ENCODE results near the gene TMIE.

TMIE gene

DNA sequence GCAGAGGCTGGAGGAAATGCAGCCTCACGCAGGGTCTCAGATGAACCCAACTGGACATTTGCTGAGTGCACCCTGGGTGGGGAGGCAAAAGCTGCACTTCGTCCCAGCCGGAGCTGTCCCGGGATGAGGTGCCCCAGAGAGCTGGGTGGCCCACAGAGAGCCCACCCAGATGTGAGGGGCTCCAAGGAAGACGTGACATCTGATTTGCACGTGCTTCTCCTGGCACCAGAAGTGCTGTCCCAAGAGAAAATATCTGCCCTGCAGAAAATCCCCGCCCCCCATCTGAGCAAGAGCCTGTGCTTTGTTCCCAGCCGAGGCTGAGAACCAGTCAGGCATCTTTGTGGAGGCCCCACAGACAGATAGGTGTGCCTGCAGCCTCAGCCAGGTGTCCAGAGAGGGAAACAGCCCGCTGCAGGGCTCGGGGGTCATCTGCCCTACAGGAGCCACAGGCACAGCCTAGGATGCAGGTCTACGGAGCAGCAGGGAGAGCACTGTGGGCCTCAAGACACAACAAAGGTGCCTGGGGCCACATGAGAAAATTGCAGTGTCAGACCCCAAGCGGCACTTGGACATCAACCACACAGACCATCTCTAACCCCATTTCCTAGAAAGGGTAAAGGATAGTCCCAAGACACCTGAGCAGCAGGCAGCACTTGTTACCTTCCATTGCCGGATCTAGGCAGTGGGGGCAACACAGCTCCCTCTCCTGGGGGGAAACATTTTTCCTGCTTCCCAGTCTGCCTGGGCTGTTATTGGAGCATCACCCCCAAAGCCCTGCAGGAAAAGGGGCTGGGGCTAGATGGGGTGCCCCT lies 5.8 kb downstream of the TMIE start:
- in situ Hi-C loops (cut with MboI; ENCODE audit: low sequenced_read_pairs), result loop anchor here (25.0 kb wide), 1 partner anchor 180 kb away; the partner anchor contains the start of gene PTH1R

DNA sequence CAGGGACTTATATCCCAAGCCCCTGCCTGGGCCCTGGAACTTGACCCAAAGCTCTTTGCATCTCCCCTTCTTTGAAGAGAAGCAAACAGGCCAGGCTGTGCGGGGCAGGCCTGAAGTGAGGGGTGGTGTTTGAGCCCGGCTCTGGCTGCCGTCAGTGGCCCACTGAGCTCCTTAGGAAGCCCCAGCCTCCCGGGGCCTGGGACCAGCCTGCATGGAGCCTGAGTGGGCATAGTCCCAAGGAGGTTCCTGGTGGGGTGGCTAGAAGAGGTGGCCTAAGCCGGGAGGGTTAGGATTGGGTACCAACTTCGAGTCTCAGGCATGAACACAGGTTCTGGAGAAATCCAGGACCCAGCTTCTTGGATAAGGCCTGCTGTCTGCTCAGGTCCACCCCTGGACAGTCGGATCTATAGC lies 6.4 kb downstream of the TMIE start:
- in situ Hi-C loops (cut with MboI; ENCODE audit: low sequenced_read_pairs), result loop anchor here (25.0 kb wide), 1 partner anchor 180 kb away; the partner anchor contains the start of gene PTH1R

DNA sequence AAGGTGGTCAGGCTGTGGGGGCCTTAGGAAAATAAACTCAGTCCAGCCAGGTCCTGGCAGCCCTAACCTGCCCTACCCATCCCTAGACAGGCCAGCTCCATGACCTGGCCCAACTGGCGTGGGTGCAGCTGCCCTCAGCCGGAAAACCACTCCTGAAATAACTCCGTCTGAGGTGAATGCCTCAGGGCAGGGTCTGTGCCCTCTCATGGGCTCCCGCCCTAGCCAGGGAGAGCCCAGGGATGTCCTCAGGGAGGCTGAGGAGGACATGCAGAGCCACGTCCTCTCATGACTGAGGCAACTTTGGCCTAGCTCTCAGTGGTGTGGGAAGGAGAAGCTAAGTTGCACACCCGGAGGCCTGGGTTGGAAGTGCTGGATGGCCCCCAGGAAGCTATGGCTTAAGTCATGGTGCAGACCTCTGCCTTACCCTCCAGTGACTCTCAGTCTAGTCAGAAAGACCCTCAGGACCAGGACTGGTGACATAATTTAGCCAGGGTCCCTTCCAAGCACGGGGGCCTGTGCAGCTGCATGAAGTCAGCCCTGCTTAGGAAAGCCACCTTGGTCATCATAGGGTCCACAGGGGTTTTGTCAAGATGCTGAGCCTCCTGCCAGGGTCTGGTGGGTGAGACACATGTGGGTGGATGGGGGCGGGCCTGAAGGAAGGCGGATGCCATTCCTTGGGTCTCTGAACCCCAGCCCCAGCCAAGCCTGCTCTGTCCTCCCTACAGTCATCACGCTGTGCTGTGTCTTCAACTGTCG lies 7.4 kb downstream of the TMIE start:
- in situ Hi-C loops (cut with MboI; ENCODE audit: low sequenced_read_pairs), result loop anchor here (25.0 kb wide), 1 partner anchor 179 kb away; the partner anchor contains the start of gene PTH1R

DNA sequence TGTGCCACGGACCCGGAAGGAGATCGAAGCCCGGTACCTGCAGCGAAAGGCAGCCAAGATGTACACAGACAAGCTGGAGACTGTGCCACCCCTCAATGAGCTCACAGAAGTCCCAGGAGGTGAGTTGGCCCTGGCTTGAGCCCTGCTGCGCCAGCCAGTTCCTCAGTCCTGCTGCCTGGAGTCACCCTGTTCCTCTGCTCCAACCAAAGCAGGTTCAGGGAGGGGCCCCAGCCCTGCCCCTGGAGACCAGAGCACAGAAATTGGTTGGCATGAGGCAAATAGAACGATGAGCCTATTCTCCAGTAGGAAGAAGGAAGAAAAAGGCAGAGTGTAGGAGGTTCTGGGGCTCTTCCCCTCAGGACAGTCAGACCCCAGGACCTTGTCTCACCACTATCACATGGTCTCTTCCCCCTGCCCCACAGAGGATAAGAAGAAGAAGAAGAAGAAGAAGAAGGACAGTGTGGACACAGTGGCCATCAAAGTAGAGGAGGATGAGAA lies 8.0 kb downstream of the TMIE start:
- in situ Hi-C loops (cut with MboI; ENCODE audit: low sequenced_read_pairs), result loop anchor here (25.0 kb wide), 1 partner anchor 178 kb away; the partner anchor contains the start of gene PTH1R

DNA sequence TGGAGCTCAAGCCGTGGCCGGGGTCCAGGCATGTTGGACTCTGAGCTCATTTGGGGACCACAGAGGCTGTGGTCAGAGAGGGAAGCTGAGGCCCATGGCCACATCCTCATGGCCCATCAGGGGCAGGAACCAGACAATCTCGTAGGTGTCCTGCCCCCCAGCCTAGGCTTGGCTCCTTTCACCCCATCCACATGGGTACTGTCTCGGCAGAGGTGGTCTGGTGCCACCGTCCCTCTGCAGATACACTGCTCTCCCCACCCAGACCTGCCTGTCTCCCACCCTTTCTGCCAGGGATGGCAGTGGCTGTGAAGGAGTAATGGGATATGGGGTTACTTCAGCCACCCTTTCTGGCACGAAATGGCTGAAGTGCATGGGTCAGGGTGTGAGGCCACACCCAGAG lies 8.5 kb downstream of the TMIE start:
- in situ Hi-C loops (cut with MboI; ENCODE audit: low sequenced_read_pairs), result loop anchor here (25.0 kb wide), 1 partner anchor 178 kb away; the partner anchor contains the start of gene PTH1R

DNA sequence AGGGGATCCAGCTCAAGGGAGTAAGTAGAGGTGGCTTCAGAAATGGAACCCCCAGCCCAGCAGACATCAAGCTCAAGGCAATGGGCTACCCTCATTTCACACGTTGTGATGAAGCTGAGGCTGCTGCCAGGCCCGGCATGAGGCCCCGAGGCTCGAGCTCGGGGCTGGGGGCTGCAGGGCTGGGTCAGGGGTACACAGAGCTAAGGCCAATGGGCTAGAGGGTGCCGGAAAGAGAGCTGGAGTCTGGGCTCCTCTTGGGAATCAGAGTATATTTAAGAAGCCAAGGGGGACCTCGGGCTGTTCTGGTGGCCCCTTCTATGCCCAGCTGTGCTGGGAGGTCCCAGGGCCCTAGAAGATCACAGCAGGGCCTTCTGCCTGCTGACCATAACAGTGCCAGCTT lies 9.0 kb downstream of the TMIE start:
- in situ Hi-C loops (cut with MboI; ENCODE audit: low sequenced_read_pairs), result loop anchor here (25.0 kb wide), 1 partner anchor 177 kb away; the partner anchor contains the start of gene PTH1R

DNA sequence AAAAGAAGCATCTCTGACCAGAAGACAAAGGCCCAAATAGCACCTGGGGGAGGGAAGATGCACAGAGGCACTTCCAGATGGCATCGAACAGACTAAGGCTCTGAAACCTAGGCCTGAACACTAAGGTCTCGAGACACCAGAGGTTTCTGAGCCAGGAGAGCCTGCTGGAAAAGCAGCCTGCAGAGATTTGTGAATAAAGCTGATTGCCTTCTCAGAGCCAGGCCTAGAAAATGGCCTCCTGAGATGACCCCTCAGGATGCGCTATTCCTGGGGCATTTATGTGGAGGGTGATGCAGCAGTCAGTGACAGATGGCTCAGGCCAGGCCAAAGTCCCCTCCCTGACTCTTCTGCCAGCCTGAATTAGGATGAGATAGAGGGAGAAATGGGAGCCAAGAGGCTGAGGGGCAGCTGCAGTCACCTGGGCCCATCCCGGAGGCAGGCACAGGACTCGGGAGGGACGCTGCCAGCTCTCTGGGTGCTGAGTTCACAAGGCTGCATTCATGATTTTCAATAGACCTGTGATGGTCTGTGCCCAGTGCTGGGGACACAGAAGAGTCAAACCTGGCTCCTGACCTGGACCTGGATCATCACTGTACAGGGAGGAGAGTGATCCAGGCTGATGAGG lies 9.6 kb downstream of the TMIE start:
- in situ Hi-C loops (cut with MboI; ENCODE audit: low sequenced_read_pairs), result loop anchor here (25.0 kb wide), 1 partner anchor 177 kb away; the partner anchor contains the start of gene PTH1R

DNA sequence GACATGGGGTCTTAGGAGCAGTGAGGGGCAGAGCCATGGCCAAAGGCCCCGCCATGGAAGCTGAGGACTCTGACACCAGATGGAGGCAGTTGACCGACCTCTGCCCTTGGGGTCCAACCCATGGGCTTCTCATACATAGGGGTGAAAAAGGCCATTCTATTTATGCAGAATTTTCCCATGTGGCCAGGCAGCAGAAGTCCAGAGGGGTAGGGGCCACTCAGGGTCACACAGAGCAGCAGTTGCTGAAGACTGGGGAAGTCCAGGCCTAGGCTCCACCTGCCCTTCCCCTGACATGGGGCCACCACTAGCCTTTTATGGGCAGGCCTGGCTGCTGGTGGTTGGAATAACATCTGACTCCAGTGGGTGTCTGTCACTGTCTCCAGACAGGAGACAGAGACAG lies 10.1 kb downstream of the TMIE start:
- in situ Hi-C loops (cut with MboI; ENCODE audit: low sequenced_read_pairs), result loop anchor here (25.0 kb wide), 1 partner anchor 176 kb away; the partner anchor contains the start of gene PTH1R

DNA sequence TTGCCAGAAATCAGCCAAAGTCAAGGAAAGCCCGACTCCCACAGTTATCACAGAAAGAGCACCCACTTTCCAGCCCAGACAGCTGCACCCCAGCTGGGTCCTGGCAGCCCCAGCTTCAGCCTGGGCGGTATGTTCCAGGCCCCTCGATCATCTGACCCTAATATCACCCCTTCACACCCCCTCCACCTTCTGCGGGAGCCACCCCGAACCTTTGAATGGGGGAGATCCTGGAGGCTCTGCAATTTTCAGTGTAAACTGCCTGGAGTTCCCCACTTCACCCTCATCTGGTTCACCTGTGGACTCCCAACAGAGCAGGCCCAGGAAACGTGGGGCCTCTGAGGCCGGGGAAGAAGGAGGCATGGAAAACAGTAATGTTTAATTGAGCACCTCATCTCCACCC lies 10.6 kb downstream of the TMIE start:
- in situ Hi-C loops (cut with MboI; ENCODE audit: low sequenced_read_pairs), result loop anchor here (25.0 kb wide), 1 partner anchor 176 kb away; the partner anchor contains the start of gene PTH1R

DNA sequence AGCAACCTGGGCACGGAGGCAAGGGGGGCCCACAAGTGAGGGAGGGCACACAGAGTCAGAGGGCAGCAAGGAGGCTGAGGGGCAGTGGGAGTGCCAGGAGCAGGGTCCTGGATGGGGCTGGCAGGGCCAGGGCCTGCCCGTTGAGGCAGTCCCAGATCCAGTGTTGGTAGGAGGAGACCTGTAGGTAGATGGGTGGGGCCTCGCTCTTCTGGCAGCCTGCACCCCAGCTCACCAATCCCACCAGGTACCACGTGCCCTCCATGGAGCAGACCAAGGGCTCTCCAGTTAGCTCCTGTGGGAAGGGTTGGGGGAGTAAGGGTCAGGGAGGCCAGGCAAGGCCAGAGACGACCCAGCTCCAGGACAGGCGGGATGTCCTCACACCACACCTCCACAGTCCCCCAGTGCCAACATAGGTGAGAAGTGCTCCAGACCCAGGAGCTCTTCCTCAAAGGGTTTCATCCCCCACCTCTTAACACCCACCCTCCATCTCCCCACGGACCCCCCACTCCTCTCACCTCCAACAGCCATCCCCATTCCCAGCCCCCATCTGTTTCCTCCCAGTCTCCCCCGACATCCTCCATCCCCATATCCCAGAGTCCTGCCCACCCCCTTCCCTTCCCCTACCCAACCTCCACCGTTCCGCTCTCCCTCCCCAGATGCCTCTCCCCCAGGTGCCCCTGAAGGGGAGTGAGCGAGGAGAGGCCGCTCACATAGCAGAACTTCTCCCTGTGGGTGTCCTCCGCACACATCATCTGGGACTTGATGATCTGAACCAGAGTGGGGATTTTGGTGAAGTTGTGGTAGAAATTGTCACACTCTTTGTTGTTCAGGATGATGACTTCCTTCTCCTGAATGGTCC lies 11.2 kb downstream of the TMIE start:
- in situ Hi-C loops (cut with MboI; ENCODE audit: low sequenced_read_pairs), result loop anchor here (25.0 kb wide), 1 partner anchor 175 kb away; the partner anchor contains the start of gene PTH1R

DNA sequence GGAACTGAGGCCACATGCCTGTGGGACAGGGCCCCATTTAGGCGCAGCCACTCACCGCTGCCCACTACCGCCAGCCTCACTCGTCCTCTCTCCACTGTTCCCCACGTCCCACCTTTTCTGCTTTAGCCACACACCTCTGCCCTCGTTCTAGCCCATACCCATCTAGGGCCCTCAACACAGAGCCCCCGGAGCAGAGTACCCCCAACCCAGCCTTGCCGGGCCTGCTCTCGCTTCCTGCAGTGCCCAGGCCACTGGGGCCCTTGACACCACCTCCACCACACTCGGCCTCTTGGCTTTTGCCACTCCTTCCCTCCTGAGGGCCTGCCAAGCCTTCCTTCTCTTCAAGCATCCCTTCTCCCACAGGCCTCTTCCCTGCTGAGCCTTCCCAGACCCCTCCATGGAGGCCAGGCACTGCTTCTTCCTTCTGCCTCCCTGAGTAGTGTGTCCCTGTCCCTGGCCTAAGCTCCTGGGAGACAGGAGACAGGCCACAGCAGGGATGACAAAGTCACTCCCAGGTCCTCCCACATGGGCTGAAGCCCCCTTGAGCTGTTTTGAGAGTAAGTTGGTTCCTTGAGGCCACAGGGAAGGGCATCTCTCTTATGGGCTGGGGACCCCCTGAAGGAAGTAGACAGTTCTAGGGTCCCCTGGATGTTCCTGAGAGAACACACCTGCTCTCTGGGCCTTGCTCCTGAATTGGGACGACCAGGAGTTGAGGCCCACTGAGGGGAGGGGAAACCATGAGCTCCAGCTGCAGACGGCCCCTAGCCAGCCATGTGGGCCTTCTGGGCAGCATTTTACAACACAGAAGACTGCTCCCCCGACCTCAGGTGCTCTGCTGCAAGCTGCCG lies 12.1 kb downstream of the TMIE start:
- in situ Hi-C loops (cut with MboI; ENCODE audit: low sequenced_read_pairs), result loop anchor here (25.0 kb wide), 1 partner anchor 174 kb away; the partner anchor contains the start of gene PTH1R

DNA sequence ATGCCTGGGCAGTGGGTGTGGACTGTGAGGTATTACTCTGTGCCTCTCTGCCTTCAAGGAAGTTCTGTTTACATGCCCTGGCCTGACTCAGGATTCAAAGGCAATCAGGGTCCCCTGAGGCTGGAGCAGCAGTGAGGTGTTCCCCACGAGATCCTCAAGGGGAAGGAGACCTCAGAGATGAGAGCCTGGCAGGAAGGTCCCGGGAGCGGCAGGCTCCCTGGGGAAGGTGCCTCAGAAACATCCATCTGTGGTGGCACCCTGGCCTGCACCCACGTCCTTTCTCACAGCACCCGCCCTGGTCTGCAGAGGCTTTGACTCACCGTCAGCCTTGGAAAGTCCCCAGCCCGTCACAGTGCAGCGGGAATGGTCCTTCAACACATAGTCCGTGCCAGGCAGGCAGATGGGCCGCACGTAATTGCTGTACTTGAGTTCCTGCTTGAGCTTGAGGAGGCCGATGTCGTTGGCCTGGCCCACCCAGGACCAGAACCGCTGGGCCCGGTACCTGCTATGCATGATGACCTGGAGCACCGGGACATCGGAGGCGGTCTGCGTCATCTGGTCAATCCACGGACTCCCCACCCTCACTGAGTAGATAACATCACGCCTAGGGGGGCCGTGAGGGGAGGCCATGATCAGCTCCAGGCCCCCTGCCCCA lies 12.8 kb downstream of the TMIE start:
- in situ Hi-C loops (cut with MboI; ENCODE audit: low sequenced_read_pairs), result loop anchor here (25.0 kb wide), 1 partner anchor 173 kb away; the partner anchor contains the start of gene PTH1R

DNA sequence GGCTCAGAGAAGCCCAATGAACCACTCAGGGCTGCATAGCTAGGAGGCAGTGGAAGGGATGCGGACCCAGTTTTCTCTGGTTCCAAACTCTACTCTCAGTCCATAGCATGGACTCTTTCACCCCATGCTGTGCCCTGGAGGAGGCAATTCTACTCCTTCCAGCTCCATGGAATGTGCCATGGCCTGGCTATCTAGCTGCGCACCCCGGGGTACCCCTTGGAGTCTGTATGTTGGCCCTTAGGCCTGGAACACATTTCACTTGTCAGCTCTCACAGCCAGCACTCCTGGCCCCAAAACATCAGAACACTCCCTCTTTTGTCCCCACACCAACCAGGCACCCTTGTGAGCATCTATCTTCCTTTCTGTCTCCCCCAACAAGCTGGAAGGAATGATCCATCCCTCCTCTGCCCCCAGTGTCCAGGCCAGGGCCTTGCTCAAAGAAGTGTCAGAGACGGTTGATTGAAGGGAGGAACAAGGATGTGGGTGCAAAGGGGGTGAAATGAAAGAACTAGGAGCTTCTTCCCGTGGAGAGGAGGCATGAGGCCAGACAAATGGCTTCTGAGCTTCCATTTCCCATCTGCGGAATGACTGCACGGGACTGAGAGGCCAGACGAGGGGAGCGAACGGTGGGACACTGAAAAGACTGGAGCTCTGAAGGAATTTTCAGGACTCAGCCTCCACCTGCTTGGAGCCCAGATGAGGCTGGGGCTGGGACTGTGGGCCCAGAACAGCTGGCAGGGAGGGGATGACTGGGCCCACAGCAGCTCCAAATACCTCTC lies 13.7 kb downstream of the TMIE start:
- in situ Hi-C loops (cut with MboI; ENCODE audit: low sequenced_read_pairs), result loop anchor here (25.0 kb wide), 1 partner anchor 172 kb away; the partner anchor contains the start of gene PTH1R

DNA sequence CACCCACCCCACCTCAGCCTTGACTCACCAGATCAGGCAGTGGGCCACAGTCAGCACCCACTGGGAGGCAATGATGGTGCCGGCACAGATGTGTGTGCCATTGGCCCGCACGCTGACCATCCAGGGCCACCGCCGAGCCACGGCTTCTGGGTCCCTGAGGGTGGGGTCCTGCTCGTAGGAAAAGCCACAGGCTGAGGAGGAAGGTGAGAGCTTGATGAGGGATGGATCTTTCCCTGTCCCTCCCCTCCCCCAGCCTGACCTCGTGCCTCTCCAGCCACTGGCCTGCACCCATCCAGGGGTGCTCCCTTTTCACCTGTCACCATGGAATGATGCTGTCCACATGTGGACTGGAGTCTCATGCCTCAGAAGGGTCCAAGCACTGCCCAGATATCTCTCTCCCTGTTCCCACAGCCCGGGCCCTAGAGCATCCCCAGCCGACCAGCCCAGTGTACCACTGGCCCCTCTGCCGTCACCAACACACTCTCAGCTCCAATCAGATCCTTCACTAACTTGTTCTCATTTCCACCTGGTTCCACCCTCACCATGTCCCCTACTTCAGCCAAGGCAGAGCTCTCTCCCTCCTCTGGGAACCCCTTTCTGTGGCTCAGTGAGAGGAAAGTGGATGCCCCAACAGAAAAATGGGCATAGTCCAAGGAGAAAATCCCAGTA lies 14.4 kb downstream of the TMIE start:
- in situ Hi-C loops (cut with MboI; ENCODE audit: low sequenced_read_pairs), result loop anchor here (25.0 kb wide), 1 partner anchor 172 kb away; the partner anchor contains the start of gene PTH1R

DNA sequence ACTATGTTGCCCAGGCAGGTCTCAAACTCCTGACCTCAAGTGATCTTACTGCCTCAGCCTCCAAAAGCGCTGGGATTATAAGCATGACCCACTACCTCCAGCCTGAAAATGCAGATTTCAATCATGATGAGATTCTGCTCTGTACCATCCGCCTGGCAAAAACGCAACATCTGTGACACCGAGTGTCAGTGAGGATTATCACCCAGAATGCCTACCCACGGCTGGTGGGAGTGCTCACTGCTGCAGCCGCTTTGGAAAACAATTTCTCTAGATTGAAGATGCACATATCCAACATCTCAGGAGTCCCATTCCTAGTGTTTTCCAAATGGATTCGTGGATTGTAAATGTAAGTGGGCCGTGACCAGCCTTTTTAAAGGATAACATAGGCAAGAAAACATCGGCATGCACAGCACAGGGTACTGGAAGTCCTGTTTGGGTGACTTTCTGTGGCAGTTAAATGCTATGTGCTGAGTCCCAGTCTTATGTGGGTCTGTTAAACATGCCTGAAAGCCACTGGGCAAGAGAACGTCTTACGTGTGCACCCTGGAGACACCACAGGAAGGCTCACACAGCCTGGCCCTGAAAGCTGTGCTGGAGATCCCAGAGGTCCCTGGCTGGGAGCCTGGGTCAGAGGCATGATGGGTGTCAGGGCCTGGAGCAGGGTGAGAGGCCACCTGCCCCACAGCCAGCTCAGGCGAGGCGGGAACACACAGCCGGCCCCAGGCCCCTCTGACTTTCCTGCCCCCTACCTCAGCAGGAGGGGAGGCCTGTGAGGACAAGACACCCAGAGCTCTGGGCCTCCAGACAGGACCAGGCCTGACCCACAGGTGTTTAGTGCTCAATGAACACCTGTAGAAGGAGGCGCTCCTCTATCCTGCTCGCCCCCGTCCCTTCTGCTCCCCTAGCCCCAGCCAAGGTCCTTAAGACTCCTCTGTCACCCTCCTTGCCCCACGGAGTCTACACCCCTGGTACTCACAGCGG lies 15.6 kb downstream of the TMIE start:
- in situ Hi-C loops (cut with MboI; ENCODE audit: low sequenced_read_pairs), result loop anchor here (25.0 kb wide), 1 partner anchor 171 kb away; the partner anchor contains the start of gene PTH1R

Measured in HL-60/S4 treated with phorbol 12-myristate 13-acetate at 8.2 ng/mL for 4 days and 3 days (cell line).